Nucleus accumbens (tissue), 56 donors: Measurements from ENCODE around the gene INTS1.

Experiments used
- DNase-seq, 56 donors: peaks; one replicate each; lab custom pipeline; 2025; lab: John Stamatoyannopoulos, UW

The INTS1 gene

GRCh38 chr7:1422512-1423263, 81.5 kb downstream of the INTS1 start:
- peak in 2 of 56 donors; percentile 19 to 38 for DNase-seq

- no peak for DNase-seq
Observed at GRCh38 chr7:1421946-1422345, 82.2 kb downstream of the INTS1 start.

GRCh38 chr7:1421020-1421790, 83.0 kb downstream of the INTS1 start:
- DNase-seq, result no peak
